ENCODE measurements around the gene NPC2.
A peak's percentile ranks its signal among the peaks of the same experiment; 100 is the strongest.

NPC2 gene

GRCh38 chr14:74500417-74501134 lies 7.5 kb upstream of the NPC2 start:
- no peak for DNase-seq (ENCODE audit: low read depth, low spot score)
- TF ChIP-seq CTCF (IDR thresholded peaks at IDR 0.05; ENCODE audit: low read depth, low read length), result no peak
- H3K4me3 ChIP-seq (ENCODE audit: low read depth, low read length), result no peak overlapping the region
- in situ Hi-C loops (cut with HindIII; ENCODE audit: low sequenced_read_pairs), result no loop called here

GRCh38 chr14:74495356-74495755 lies 2.3 kb upstream of the NPC2 start:
- in situ Hi-C loops (cut with HindIII; ENCODE audit: low sequenced_read_pairs), result no loop called here
- DNase-seq (ENCODE audit: low read depth, low spot score), result no peak
- TF ChIP-seq CTCF (IDR thresholded peaks at IDR 0.05; ENCODE audit: low read depth, low read length), result no peak
- no peak overlapping the region for H3K4me3 ChIP-seq (ENCODE audit: low read depth, low read length)

GRCh38 chr14:74493343-74494261 lies 497 bp upstream of the NPC2 start, which contains the start of gene ISCA2:
ISCA2 (plus strand) TSS chr14:74493765; CDS start chr14:74493775, 10 bp downstream.
- DNase-seq (ENCODE audit: low read depth, low spot score), result peak; percentile 100
- in situ Hi-C loops (cut with HindIII; ENCODE audit: low sequenced_read_pairs), result no loop called here
- peak within 1 kb of the TSS; percentile 98 for H3K4me3 ChIP-seq (ENCODE audit: low read depth, low read length)
- TF ChIP-seq CTCF (IDR thresholded peaks at IDR 0.05; ENCODE audit: low read depth, low read length), result no peak

- DNase-seq (ENCODE audit: low read depth, low spot score), result peak; percentile 38
- in situ Hi-C loops (cut with HindIII; ENCODE audit: low sequenced_read_pairs), result no loop called here
- TF ChIP-seq CTCF (IDR thresholded peaks at IDR 0.05; ENCODE audit: low read depth, low read length), result peak; percentile 30
- peak overlapping the region; percentile 71 for H3K4me3 ChIP-seq (ENCODE audit: low read depth, low read length)
Measured at GRCh38 chr14:74491956-74492775, 939 bp downstream of the NPC2 start.

GRCh38 chr14:74490486-74490885 lies 2.6 kb downstream of the NPC2 start:
- in situ Hi-C loops (cut with HindIII; ENCODE audit: low sequenced_read_pairs), result no loop called here
- DNase-seq (ENCODE audit: low read depth, low spot score), result no peak
- H3K4me3 ChIP-seq (ENCODE audit: low read depth, low read length), result no peak overlapping the region
- TF ChIP-seq CTCF (IDR thresholded peaks at IDR 0.05; ENCODE audit: low read depth, low read length), result no peak

GRCh38 chr14:74488786-74489397 lies 4.2 kb downstream of the NPC2 start:
- TF ChIP-seq CTCF (IDR thresholded peaks at IDR 0.05; ENCODE audit: low read depth, low read length), result no peak
- no peak overlapping the region for H3K4me3 ChIP-seq (ENCODE audit: low read depth, low read length)
- DNase-seq (ENCODE audit: low read depth, low spot score), result peak; percentile 62
- in situ Hi-C loops (cut with HindIII; ENCODE audit: low sequenced_read_pairs), result no loop called here
